Loucy (cell line): ENCODE results near the gene CHRNB4.

Experiments
- EZH2phosphoT487 ChIP-seq: fragments of 200-600 bp; IDR thresholded peaks from 2 replicates; pipeline ENCODE4 v1.6.1; 2018; ENCODE audit warnings: antibody characterized with exemption, mild to moderate bottlenecking, moderate library complexity, borderline replicate concordance
- TF ChIP-seq, protein P1 (sequence below): fragments of 200-600 bp; sonication (generic); conservative IDR thresholded peaks from 2 replicates; pipeline ENCODE4 v1.5.1; 2014; ENCODE audit warnings: mild to moderate bottlenecking, antibody characterized with exemption, low read length

DNA sequence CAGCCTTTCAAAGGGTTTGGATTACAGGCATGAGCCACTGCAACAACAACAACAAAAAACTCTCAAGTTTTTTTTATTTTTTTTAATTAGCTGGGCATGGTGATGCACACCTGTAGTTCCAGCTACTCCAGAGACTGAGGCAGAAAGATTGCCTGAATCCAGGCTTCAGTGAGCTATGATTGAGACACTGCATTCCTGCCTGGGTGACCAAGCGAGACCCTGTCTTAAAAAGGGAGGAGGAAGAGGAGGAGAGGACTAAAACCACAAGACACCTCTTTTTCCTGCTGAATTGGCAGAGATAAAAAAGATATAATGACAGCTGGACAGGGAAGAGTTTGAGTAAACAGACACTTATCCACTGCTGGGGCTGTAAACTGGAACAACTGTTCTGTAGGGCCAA lies 22.7 kb upstream of the CHRNB4 start:
- TF ChIP-seq EZH2phosphoT487: no peak
- TF ChIP-seq, protein P1, sequence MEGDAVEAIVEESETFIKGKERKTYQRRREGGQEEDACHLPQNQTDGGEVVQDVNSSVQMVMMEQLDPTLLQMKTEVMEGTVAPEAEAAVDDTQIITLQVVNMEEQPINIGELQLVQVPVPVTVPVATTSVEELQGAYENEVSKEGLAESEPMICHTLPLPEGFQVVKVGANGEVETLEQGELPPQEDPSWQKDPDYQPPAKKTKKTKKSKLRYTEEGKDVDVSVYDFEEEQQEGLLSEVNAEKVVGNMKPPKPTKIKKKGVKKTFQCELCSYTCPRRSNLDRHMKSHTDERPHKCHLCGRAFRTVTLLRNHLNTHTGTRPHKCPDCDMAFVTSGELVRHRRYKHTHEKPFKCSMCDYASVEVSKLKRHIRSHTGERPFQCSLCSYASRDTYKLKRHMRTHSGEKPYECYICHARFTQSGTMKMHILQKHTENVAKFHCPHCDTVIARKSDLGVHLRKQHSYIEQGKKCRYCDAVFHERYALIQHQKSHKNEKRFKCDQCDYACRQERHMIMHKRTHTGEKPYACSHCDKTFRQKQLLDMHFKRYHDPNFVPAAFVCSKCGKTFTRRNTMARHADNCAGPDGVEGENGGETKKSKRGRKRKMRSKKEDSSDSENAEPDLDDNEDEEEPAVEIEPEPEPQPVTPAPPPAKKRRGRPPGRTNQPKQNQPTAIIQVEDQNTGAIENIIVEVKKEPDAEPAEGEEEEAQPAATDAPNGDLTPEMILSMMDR: no peak
